Activated naive CD8-positive, alpha-beta T cell treated with anti-CD3 and anti-CD28 coated beads, Interleukin-2, amount 10 ng/mL, durations not matched to agents 7 days and 5 days (primary cell): Measurements from ENCODE around the gene CTNNB1. TPM values are rescaled to one million over a fixed set of nuclear protein-coding genes. Genes with fewer than 3 reads are reported as not detected.

Source experiments
- ATAC-seq: fragments of 150-1000 bp; cut with Tn5 transposase; one replicate; pipeline ENCODE4 v1.10.0; 2021; ENCODE audit warnings: low read depth, moderate library complexity
- POLR2A ChIA-PET: fragments of 350-600 bp; sonication (Branson Sonifier 250); formaldehyde crosslinking; loops from one replicate; lab custom pipeline; 2021; ENCODE audit warnings: antibody characterized with exemption; lab: Charles Lee
- DNase-seq: peaks from one replicate; pipeline ENCODE4 v3.0.0; 2021
- H3K27ac Mint-ChIP-seq: one replicate; pipeline ENCODE4 v1.8.0; 2022; ENCODE audit warnings: mild to moderate bottlenecking, mixed read lengths
- H3K27me3 Mint-ChIP-seq: one replicate; pipeline ENCODE4 v1.8.0; 2022; ENCODE audit warnings: mild to moderate bottlenecking, moderate library complexity, mixed read lengths
- H3K36me3 Mint-ChIP-seq: one replicate; pipeline ENCODE4 v1.8.0; 2021; ENCODE audit warnings: mild to moderate bottlenecking, mixed read lengths
- H3K4me1 Mint-ChIP-seq: one replicate; pipeline ENCODE4 v1.8.0; 2021; ENCODE audit warnings: mixed read lengths
- H3K4me3 Mint-ChIP-seq: one replicate; pipeline ENCODE4 v1.8.0; 2022; ENCODE audit warnings: mild to moderate bottlenecking, moderate library complexity, mixed read lengths
- H3K9me3 Mint-ChIP-seq: one replicate; pipeline ENCODE4 v1.8.0; 2021; ENCODE audit warnings: mixed read lengths
- total RNA-seq, 2 experiments: library from RNA; stranded (reverse); gene quantifications; one replicate each; pipeline ENCODE4 v1.2.3, GENCODE V29; 2021

Gene CTNNB1
- total RNA-seq, result 100 to 1,000 TPM; 135 to 139 TPM

DNA sequence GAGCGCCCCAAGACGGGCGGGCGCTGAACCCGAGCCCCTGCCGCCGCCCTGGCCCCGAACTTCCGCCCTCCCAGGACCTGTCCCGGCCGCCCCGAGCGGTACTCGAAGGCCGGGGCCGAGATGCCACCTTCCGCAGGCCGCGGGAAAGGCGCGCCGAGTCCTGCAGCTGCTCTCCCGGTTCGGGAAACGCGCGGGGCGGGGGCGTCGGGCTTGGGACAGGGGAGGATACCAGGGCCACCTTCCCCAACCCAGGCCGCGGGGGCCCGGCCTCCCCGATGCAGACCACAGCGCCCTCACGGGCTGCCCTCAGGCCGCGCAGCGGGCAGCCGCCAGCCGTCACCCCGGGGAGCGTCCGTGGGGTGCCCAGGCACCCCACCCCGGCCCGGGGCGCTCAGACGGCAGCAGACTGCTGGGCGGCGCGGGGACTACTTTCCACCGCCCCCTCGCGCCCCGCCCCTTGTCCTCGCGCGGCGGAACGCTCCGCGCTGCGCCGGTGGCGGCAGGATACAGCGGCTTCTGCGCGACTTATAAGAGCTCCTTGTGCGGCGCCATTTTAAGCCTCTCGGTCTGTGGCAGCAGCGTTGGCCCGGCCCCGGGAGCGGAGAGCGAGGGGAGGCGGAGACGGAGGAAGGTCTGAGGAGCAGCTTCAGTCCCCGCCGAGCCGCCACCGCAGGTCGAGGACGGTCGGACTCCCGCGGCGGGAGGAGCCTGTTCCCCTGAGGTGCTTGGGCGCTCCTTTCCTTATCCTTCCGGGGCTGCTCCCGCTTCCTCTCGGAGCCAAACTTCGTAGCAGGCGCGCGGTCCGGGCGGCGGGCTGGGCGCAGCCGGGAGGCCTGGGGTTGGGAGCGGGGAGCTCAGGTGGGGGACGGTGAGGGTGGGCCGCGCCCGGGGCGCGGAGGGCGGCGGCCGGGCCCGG is at the start of gene CTNNB1:
Gene CTNNB1, plus strand, starts transcription at position 556 of the 916 bp plus-strand sequence. CDS start 24,564 bp downstream, outside the sequence.
- POLR2A ChIA-PET, result interaction anchor here (0.6 to 2.9 kb wide), 26 partner anchors 9 to 1401 kb away, joined by 3 to 24 read pairs (median 4); partner anchors contain the start of genes EIF1B, NKTR, RPL14 and SS18L2
- Mint-ChIP-seq H3K4me1 (peaks cover 19% of the 10 kb centered on the region), H3K27ac (peak within 1 kb of the TSS; percentile 97), H3K4me3 (peak within 1 kb of the TSS; percentile 95), H3K27me3 (peaks cover 26% of the 10 kb centered on the region), H3K9me3 (no peaks in the 10 kb centered on the region), H3K36me3 (peaks cover 3% of the 10 kb centered on the region)
- ATAC-seq (peak; percentile 84), DNase-seq (peak; percentile 93)

DNA sequence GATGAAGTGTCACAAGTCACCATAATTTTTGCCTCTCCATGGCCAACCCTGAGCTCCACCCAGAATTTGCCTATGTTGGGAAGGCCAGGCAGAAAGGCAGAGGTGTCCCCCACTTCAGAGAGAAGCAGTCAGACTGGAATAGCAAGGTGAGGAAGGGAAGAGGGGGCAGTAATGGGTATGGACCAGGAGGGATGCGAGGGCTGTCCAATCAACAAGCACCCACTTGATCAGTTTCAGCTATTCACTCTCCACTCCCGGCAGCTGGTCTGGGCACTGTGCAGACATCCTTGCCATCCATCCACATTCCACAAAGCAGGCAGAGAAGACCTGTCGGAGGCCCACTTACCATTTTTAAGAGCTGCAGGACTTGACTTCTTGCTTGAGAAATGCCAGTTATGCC is 43.5 kb upstream of the CTNNB1 start:
- H3K27ac Mint-ChIP-seq, result no peak overlapping the region
- peaks cover 13% of the 10 kb centered on the region for H3K4me1 Mint-ChIP-seq
- H3K9me3 Mint-ChIP-seq, result no peaks in the 10 kb centered on the region
- no peaks in the 10 kb centered on the region for H3K36me3 Mint-ChIP-seq
- peaks cover 9% of the 10 kb centered on the region for H3K27me3 Mint-ChIP-seq
- POLR2A ChIA-PET, result no interaction called here
- ATAC-seq, result no peak
- no peak for DNase-seq
- H3K4me3 Mint-ChIP-seq, result no peak overlapping the region

DNA sequence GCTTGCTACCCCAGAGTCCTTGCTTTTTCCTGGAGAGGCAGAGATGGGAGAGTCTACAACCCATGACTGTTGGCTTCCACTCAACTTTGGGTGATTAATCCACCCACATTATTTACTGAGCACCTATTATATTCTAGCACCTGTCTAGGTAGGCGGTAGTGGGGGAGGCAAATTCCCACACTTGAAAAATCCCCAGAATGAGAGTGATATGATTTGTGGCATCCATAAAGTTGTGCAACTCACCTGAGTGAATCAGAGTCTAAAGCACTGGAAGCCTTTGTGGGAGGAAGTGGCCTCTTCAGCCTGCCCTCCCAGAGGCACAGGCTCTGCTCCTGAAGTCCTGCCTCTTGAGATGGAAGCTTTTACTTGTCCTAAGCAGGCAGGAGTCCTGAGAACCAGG is 40.4 kb upstream of the CTNNB1 start:
- H3K36me3 Mint-ChIP-seq, result no peaks in the 10 kb centered on the region
- peaks cover 16% of the 10 kb centered on the region for H3K27me3 Mint-ChIP-seq
- H3K4me1 Mint-ChIP-seq, result peaks cover 13% of the 10 kb centered on the region
- H3K9me3 Mint-ChIP-seq, result no peaks in the 10 kb centered on the region
- no peak overlapping the region for H3K27ac Mint-ChIP-seq
- ATAC-seq (no peak), DNase-seq (no peak)
- POLR2A ChIA-PET, result no interaction called here
- no peak overlapping the region for H3K4me3 Mint-ChIP-seq

- Mint-ChIP-seq H3K4me1 (peaks cover 13% of the 10 kb centered on the region), H3K27ac (no peak overlapping the region), H3K36me3 (no peaks in the 10 kb centered on the region), H3K9me3 (no peaks in the 10 kb centered on the region), H3K27me3 (peaks cover 19% of the 10 kb centered on the region), H3K4me3 (no peak overlapping the region)
- POLR2A ChIA-PET, result no interaction called here
- DNase-seq (no peak), ATAC-seq (no peak)
These were observed 39.6 kb upstream of the CTNNB1 start for GRCh38 chr3:41159588-41160189.

DNA sequence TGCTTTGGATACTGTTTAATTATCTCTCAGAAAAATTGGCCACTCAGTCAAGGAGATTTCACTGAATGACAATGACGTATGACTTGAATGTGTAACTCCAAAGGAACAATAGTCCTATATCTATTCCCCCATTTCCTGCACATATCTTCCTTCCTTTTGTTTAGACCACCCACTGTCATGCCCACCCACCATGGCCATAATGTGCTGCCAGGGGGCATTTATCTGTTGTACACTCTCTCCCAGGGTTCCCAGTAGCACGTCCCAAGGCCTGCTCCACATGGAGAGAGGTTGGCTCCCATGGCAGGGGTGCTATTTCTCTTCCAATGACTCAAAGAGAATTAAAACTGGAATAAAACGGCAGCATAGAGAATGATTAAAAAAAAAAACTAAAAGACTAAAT is 36.8 kb upstream of the CTNNB1 start:
- Mint-ChIP-seq H3K4me3 (no peak overlapping the region), H3K9me3 (no peaks in the 10 kb centered on the region), H3K27me3 (peaks cover 27% of the 10 kb centered on the region), H3K27ac (no peak overlapping the region), H3K4me1 (peaks cover 17% of the 10 kb centered on the region), H3K36me3 (no peaks in the 10 kb centered on the region)
- POLR2A ChIA-PET, result no interaction called here
- ATAC-seq, result no peak
- DNase-seq, result no peak

DNA sequence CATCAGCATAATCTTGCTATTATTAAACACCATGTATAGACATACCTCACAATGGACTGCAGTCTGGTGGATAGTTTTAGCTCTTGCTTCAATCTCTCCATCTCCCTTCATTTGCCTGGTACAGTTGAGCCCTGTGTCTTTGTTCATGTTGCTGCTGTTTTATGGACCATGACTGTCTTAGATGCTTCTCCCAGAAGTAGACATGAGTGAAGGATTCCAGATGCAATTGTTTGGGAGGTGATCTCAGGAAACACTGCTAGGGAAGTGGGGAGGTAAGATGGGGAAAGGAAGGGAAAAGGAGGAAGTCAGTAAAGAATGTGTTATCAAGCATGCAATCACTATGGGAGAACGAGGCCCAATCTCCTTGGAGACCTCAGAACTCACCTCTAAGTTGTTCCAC is 36.3 kb upstream of the CTNNB1 start:
- H3K36me3 Mint-ChIP-seq, result no peaks in the 10 kb centered on the region
- POLR2A ChIA-PET, result no interaction called here
- DNase-seq (no peak), ATAC-seq (no peak)
- H3K4me3 Mint-ChIP-seq, result no peak overlapping the region
- no peak overlapping the region for H3K27ac Mint-ChIP-seq
- H3K9me3 Mint-ChIP-seq, result no peaks in the 10 kb centered on the region
- H3K4me1 Mint-ChIP-seq, result peaks cover 22% of the 10 kb centered on the region
- H3K27me3 Mint-ChIP-seq, result peaks cover 27% of the 10 kb centered on the region

DNA sequence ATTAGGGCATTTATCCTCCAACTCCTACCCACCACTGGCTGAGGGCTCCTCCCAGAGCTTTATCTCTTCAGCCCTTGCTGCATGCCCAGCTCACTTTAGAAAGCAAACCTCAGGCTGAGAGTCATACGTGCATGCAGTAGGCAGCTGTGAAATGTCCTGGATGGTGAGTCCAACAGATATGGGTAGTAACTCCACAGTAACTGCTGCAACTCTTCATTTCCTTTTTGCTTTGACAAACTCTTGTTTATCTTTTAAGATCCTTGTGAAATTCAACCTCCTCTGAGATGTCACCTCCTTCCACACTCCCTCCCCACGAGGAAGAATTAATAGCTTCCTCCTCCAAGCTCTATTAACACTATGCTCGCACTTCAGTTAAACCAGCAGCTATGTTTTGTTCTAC is 35.9 kb upstream of the CTNNB1 start:
- Mint-ChIP-seq H3K4me1 (peaks cover 25% of the 10 kb centered on the region), H3K27me3 (peaks cover 28% of the 10 kb centered on the region), H3K27ac (no peak overlapping the region), H3K36me3 (no peaks in the 10 kb centered on the region), H3K4me3 (no peak overlapping the region), H3K9me3 (no peaks in the 10 kb centered on the region)
- POLR2A ChIA-PET, result no interaction called here
- no peak for DNase-seq
- no peak for ATAC-seq

DNA sequence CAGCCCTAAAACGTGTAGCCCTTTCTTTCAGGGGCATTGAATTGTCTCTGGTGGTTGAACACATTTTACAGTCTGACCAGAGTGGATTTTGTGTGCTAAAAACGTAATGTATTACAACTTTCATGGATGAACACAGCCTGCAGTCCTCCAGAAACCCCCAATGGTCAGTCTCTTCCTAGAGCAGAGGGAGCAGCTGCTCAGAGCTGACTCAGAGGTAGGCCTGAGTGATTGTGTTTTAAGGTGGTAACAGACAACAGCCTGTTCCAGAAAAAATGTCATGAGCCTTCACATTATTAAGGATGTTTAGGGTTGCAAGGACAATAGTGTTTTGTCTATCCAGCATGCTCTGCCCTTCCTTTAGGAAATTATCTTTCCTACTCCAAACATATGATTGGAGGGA is 34.5 kb upstream of the CTNNB1 start:
- ATAC-seq (no peak), DNase-seq (no peak)
- Mint-ChIP-seq H3K4me3 (no peak overlapping the region), H3K9me3 (no peaks in the 10 kb centered on the region), H3K27me3 (peaks cover 39% of the 10 kb centered on the region), H3K27ac (no peak overlapping the region), H3K36me3 (no peaks in the 10 kb centered on the region), H3K4me1 (peaks cover 16% of the 10 kb centered on the region)
- POLR2A ChIA-PET, result no interaction called here

DNA sequence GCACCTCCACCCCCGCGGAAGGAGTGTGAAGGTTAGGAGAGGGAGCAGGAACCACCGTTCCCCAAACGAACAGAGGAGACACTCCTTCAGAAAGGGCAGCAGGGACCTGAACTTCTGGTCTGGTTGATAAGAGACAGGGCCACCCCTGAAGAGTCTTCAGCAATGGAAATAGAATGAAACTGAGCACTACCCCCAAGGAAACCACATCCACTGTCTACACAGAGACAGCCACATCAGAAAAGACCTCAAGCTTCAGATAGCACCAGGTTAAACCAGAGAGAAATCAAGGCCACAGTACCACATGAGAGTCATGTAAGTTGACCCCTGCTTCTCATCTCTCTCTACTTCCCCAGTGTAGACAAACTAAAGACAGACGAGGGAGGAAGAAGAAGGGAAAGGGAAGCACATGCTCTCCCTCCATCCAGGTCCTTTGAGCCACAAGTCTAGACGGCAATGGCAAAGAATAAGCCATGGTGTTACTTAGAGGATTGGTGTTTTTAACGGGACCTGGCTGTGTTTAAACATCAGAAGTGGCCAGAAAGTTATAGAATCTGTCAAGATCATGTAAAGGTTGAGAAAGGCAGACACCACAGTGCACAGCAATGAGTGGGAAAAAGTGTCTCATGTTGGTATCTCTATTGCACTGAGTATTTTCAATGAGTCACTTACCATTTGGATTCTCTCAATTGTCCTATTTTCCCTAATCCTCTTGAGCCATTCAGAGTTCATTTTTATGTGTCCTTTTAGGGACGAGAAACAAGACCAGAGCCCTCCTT is 31.4 kb upstream of the CTNNB1 start:
- POLR2A ChIA-PET, result interaction anchor here (1.7 kb wide), 1 partner anchor 32 kb away, joined by 4 read pairs; the partner anchor contains the start of gene CTNNB1
- peaks cover 58% of the 10 kb centered on the region for H3K27me3 Mint-ChIP-seq
- no peaks in the 10 kb centered on the region for H3K36me3 Mint-ChIP-seq
- H3K4me3 Mint-ChIP-seq, result no peak overlapping the region
- DNase-seq, result no peak
- ATAC-seq, result peak; percentile 88
- H3K9me3 Mint-ChIP-seq, result no peaks in the 10 kb centered on the region
- H3K27ac Mint-ChIP-seq, result no peak overlapping the region
- peaks cover 16% of the 10 kb centered on the region for H3K4me1 Mint-ChIP-seq

GRCh38 chr3:41169023-41169422 is 30.3 kb upstream of the CTNNB1 start:
- Mint-ChIP-seq H3K9me3 (no peaks in the 10 kb centered on the region), H3K4me1 (peaks cover 16% of the 10 kb centered on the region), H3K36me3 (no peaks in the 10 kb centered on the region), H3K27me3 (peaks cover 49% of the 10 kb centered on the region), H3K27ac (no peak overlapping the region), H3K4me3 (no peak overlapping the region)
- DNase-seq (no peak), ATAC-seq (no peak)
- POLR2A ChIA-PET, result interaction anchor here (1.7 kb wide), 1 partner anchor 31 kb away, joined by 4 read pairs; the partner anchor contains the start of gene CTNNB1

DNA sequence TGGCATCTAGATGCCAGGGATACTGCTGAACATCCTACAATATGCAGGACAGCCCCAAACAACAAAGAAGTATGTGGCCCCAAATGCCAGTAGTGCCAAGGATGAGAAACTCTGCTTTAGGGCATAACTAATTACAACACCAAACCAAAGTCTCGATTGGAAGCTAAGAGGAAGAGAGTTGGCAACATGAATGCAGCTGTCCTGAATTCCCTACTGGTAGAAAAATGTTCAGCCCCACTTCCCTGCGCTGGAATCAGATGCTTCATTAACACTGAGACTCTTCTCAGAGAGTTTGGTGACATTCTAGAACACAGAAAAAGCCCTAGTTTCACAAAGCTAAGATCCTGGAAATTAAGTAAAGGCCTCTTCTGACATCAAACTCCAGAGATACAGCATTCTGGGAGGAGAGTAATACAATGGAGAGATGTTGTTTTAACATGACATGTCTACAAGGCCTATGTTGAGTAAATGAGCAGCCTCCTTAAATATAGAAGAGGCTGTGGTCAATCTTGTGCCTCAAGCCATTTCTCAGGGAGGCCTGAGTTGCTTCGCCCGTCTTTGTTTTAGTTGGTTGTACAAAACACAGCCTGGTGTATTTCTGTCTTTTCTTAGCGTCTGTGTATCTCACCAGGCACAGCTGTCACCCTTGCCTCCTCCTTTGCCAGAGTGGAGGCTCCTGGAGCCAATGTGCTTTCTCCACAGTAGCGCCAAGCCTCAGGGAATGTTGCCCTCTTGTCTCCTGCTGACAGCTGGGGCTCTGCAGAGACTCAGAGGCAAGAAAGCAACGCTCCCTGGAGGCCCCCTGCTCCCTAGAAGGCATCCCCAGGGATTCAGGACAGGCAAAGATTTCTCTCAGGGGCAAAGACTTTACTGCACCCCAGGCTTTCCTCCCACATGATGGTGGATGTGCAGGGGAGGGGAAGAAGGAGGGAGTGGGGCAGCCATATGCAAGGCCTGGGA is 25.1 kb upstream of the CTNNB1 start:
- no peaks in the 10 kb centered on the region for H3K4me1 Mint-ChIP-seq
- no peaks in the 10 kb centered on the region for H3K36me3 Mint-ChIP-seq
- ATAC-seq (no peak), DNase-seq (no peak)
- H3K9me3 Mint-ChIP-seq, result no peaks in the 10 kb centered on the region
- no peak overlapping the region for H3K4me3 Mint-ChIP-seq
- H3K27me3 Mint-ChIP-seq, result peaks cover 45% of the 10 kb centered on the region
- POLR2A ChIA-PET, result no interaction called here
- no peak overlapping the region for H3K27ac Mint-ChIP-seq

GRCh38 chr3:41175365-41175764 is 23.9 kb upstream of the CTNNB1 start:
- Mint-ChIP-seq H3K4me1 (no peaks in the 10 kb centered on the region), H3K9me3 (no peaks in the 10 kb centered on the region), H3K27ac (no peak overlapping the region), H3K4me3 (no peak overlapping the region), H3K27me3 (peaks cover 36% of the 10 kb centered on the region), H3K36me3 (no peaks in the 10 kb centered on the region)
- ATAC-seq (no peak), DNase-seq (no peak)
- POLR2A ChIA-PET, result no interaction called here
